A549 (cell line): ENCODE data around the gene SHISAL2A.

ENCODE experiments used
- BCL3 ChIP-seq: fragments of >200 bp; sonication (Bioruptor Twin); formaldehyde crosslinking; IDR thresholded peaks from 3 replicates; pipeline ENCODE4 v1.6.1; 2016
- CHD2 ChIP-seq: fragments of 150-350 bp; IDR thresholded peaks from 2 replicates; pipeline ENCODE4 v1.6.1; 2014; ENCODE audit warnings: low read length; ENCODE audit not compliant: partially characterized antibody
- CHD4 ChIP-seq: fragments of 200-600 bp; sonication (generic); IDR thresholded peaks from 2 replicates; pipeline ENCODE4 v1.6.1; 2016; ENCODE audit warnings: antibody characterized with exemption, mild to moderate bottlenecking, borderline replicate concordance
- CTCF ChIP-seq: fragments of >200 bp; sonication (Bioruptor Twin); formaldehyde crosslinking; IDR thresholded peaks from 3 replicates; pipeline ENCODE4 v1.5.1; 2016
- EP300 ChIP-seq, 2 experiments: fragments of >200 bp; sonication (Bioruptor Twin); formaldehyde crosslinking; IDR thresholded peaks; 2 replicates in 1 of 2; 3 replicates in 1 of 2; pipeline ENCODE4 v1.6.1; 2016 to 2017
- HOXB13 ChIP-seq: fragments of 250-450 bp; sonication (Bioruptor Pico); IDR thresholded peaks from 2 replicates; pipeline ENCODE4 v1.5.0; 2020; ENCODE audit warnings: low read depth, mild to moderate bottlenecking, moderate library complexity
- JUN ChIP-seq, 2 experiments: fragments of >200 bp; sonication (Bioruptor Twin); formaldehyde crosslinking; IDR thresholded peaks; 2 replicates in 1 of 2; 3 replicates in 1 of 2; pipeline ENCODE4 v1.6.1; 2016 to 2017
- POLR2A ChIP-seq: IDR thresholded peaks from 2 replicates; pipeline ENCODE4 v1.6.1; 2012; ENCODE audit warnings: mild to moderate bottlenecking, low read length
- RFX5 ChIP-seq: fragments of 450-650 bp; IDR thresholded peaks from 2 replicates; pipeline ENCODE4 v1.7.1; 2014; ENCODE audit warnings: antibody characterized with exemption, mild to moderate bottlenecking, moderate library complexity
- SREBF2 ChIP-seq: fragments of 450-650 bp; IDR thresholded peaks from 2 replicates; pipeline ENCODE4 v1.6.1; 2014; ENCODE audit warnings: mild to moderate bottlenecking, moderate library complexity
- TF ChIP-seq, protein P1 (sequence below): fragments of 200-600 bp; sonication (generic); IDR thresholded peaks from 2 replicates; pipeline ENCODE4 v1.6.1; 2016; ENCODE audit warnings: antibody characterized with exemption, mild to moderate bottlenecking, moderate library complexity

DNA sequence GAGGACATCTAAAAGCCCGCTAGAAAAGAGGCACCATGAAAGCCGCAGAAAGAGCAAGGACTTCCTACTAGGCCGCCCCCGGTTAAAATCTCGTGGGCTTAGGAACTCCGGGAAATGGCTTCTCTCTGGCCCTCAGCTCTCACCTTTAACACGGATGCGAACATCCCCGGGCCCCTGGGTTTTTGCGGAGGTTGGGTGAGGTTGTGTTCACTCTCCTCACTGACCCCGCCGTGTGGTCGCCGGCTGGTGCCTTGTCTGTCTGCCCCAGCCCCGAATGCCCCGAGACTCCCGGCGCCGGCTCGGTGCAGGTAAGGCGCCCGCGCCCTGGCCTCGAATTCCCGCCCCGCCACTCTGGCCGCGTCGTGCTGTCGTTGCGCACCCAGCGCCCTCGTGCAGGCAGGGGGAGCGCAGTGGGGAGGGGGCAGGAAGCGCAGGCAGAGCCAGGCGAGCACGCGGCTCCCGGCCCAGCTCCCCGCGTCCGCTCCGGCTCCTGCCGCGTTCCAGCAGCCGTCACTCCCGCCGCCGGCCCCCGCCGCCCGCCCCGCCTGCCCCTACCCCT is at the start of gene SHISAL2A:
- no peak for TF ChIP-seq CHD4
- no peak for TF ChIP-seq BCL3
- no peak for TF ChIP-seq CTCF
- TF ChIP-seq EP300 (IDR thresholded peaks at IDR 0.05): no peak
- no peak for TF ChIP-seq JUN (IDR thresholded peaks at IDR 0.05)
- TF ChIP-seq, protein P1, sequence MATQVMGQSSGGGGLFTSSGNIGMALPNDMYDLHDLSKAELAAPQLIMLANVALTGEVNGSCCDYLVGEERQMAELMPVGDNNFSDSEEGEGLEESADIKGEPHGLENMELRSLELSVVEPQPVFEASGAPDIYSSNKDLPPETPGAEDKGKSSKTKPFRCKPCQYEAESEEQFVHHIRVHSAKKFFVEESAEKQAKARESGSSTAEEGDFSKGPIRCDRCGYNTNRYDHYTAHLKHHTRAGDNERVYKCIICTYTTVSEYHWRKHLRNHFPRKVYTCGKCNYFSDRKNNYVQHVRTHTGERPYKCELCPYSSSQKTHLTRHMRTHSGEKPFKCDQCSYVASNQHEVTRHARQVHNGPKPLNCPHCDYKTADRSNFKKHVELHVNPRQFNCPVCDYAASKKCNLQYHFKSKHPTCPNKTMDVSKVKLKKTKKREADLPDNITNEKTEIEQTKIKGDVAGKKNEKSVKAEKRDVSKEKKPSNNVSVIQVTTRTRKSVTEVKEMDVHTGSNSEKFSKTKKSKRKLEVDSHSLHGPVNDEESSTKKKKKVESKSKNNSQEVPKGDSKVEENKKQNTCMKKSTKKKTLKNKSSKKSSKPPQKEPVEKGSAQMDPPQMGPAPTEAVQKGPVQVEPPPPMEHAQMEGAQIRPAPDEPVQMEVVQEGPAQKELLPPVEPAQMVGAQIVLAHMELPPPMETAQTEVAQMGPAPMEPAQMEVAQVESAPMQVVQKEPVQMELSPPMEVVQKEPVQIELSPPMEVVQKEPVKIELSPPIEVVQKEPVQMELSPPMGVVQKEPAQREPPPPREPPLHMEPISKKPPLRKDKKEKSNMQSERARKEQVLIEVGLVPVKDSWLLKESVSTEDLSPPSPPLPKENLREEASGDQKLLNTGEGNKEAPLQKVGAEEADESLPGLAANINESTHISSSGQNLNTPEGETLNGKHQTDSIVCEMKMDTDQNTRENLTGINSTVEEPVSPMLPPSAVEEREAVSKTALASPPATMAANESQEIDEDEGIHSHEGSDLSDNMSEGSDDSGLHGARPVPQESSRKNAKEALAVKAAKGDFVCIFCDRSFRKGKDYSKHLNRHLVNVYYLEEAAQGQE: no peak
- no peak for TF ChIP-seq HOXB13 (CRISPR knock-in tag)
- no peak for TF ChIP-seq POLR2A
- TF ChIP-seq CHD2: no peak
- TF ChIP-seq SREBF2: no peak
- no peak for TF ChIP-seq RFX5
